ENCODE measurements around the gene BTF3L4. TPM values are rescaled to one million over a fixed set of nuclear protein-coding genes. Genes with fewer than 3 reads are reported as not detected.
A peak's percentile ranks its signal among the peaks of the same experiment; 100 is the strongest.
"Not testable (repeated sequence)": the region's sequence is repeated elsewhere in the genome, so short reads cannot be mapped to it uniquely, and the experiment has no call there.

The BTF3L4 gene
- total and polyA plus RNA-seq, 2 experiments from 2014 or later: 67.5 to 80.2 TPM

- no peak for TF ChIP-seq EZH2 (IDR thresholded peaks at IDR 0.05; ENCODE audit: borderline replicate concordance)
- TF ChIP-seq CTCF (IDR thresholded peaks at IDR 0.05; ENCODE audit: poor library complexity): no peak
- TF ChIP-seq EZH2phosphoT487 (IDR thresholded peaks at IDR 0.05; ENCODE audit: low read depth, severe bottlenecking, unreplicated experiment): no peak
- no peak overlapping the region for H3K27ac ChIP-seq
- WGBS (ENCODE audit: low lambda C conversion rate, missing lambda C conversion rate): 95% methylated on average over 4 of the region's 4 CpGs
- no peaks in the 10 kb centered on the region for H3K27me3 ChIP-seq
- H2AFZ ChIP-seq: no peak overlapping the region
- H3K79me2 ChIP-seq: peaks cover 78% of the 10 kb centered on the region
- H3K4me1 ChIP-seq (ENCODE audit: insufficient read depth): no peaks in the 10 kb centered on the region
- no peak for DNase-seq (ENCODE audit: low spot score)
- no peaks in the 10 kb centered on the region for H3K9me2 ChIP-seq (replicated peaks; ENCODE audit: insufficient read depth)
- no peak overlapping the region for H3K4me2 ChIP-seq
- no peaks in the 10 kb centered on the region for H3K9me3 ChIP-seq (ENCODE audit: low read depth)
- H3K36me3 ChIP-seq (replicated peaks; ENCODE audit: insufficient read depth, low read depth): no peaks in the 10 kb centered on the region
- H3K4me3 ChIP-seq: no peak overlapping the region
- peaks cover 20% of the 10 kb centered on the region for H4K20me1 ChIP-seq (ENCODE audit: insufficient read depth, poor library complexity, severe bottlenecking)
Observed at GRCh38 chr1:52070704-52071103, 14.6 kb downstream of the BTF3L4 start.

GRCh38 chr1:52072291-52072690, 16.2 kb downstream of the BTF3L4 start:
- TF ChIP-seq EZH2phosphoT487 (IDR thresholded peaks at IDR 0.05; ENCODE audit: low read depth, severe bottlenecking, unreplicated experiment) (no peak), CTCF (IDR thresholded peaks at IDR 0.05; ENCODE audit: poor library complexity) (no peak), EZH2 (IDR thresholded peaks at IDR 0.05; ENCODE audit: borderline replicate concordance) (no peak)
- H3K4me2 ChIP-seq: no peak overlapping the region
- H2AFZ ChIP-seq: no peak overlapping the region
- H3K27me3 ChIP-seq: no peaks in the 10 kb centered on the region
- 83% methylated on average over 6 of the region's 6 CpGs for WGBS (ENCODE audit: low lambda C conversion rate, missing lambda C conversion rate)
- DNase-seq (ENCODE audit: low spot score): no peak
- no peaks in the 10 kb centered on the region for H3K4me1 ChIP-seq (ENCODE audit: insufficient read depth)
- no peaks in the 10 kb centered on the region for H3K9me3 ChIP-seq (ENCODE audit: low read depth)
- no peaks in the 10 kb centered on the region for H3K36me3 ChIP-seq (replicated peaks; ENCODE audit: insufficient read depth, low read depth)
- no peak overlapping the region for H3K4me3 ChIP-seq
- peaks cover 82% of the 10 kb centered on the region for H3K79me2 ChIP-seq
- H4K20me1 ChIP-seq (ENCODE audit: insufficient read depth, poor library complexity, severe bottlenecking): peaks cover 16% of the 10 kb centered on the region
- H3K9me2 ChIP-seq (replicated peaks; ENCODE audit: insufficient read depth): no peaks in the 10 kb centered on the region
- H3K27ac ChIP-seq: no peak overlapping the region

GRCh38 chr1:52077277-52077676, 21.2 kb downstream of the BTF3L4 start:
- H3K9me3 ChIP-seq (ENCODE audit: low read depth); H2AFZ ChIP-seq; H4K20me1 ChIP-seq (ENCODE audit: insufficient read depth, poor library complexity, severe bottlenecking); H3K27me3 ChIP-seq; H3K9me2 ChIP-seq (replicated peaks; ENCODE audit: insufficient read depth); H3K4me3 ChIP-seq; H3K36me3 ChIP-seq (replicated peaks; ENCODE audit: insufficient read depth, low read depth); DNase-seq (ENCODE audit: low spot score); H3K4me1 ChIP-seq (ENCODE audit: insufficient read depth); H3K4me2 ChIP-seq; H3K27ac ChIP-seq: not testable (repeated sequence)
- WGBS (ENCODE audit: low lambda C conversion rate, missing lambda C conversion rate): 98% methylated on average over 6 of the region's 6 CpGs
- peaks cover 64% of the 10 kb centered on the region for H3K79me2 ChIP-seq

- H3K4me2 ChIP-seq: peak overlapping the region; percentile 49
- DNase-seq (ENCODE audit: low spot score): peak; percentile 21
- no peak overlapping the region for H3K27ac ChIP-seq
- H3K27me3 ChIP-seq: no peaks in the 10 kb centered on the region
- no peak overlapping the region for H2AFZ ChIP-seq
- H3K9me3 ChIP-seq (ENCODE audit: low read depth): no peaks in the 10 kb centered on the region
- no peaks in the 10 kb centered on the region for H3K36me3 ChIP-seq (replicated peaks; ENCODE audit: insufficient read depth, low read depth)
- peaks cover 57% of the 10 kb centered on the region for H3K79me2 ChIP-seq
- no peaks in the 10 kb centered on the region for H3K9me2 ChIP-seq (replicated peaks; ENCODE audit: insufficient read depth)
- TF ChIP-seq CTCF (IDR thresholded peaks at IDR 0.05; ENCODE audit: poor library complexity) (no peak), EZH2phosphoT487 (IDR thresholded peaks at IDR 0.05; ENCODE audit: low read depth, severe bottlenecking, unreplicated experiment) (no peak), EZH2 (IDR thresholded peaks at IDR 0.05; ENCODE audit: borderline replicate concordance) (no peak)
- no peaks in the 10 kb centered on the region for H4K20me1 ChIP-seq (ENCODE audit: insufficient read depth, poor library complexity, severe bottlenecking)
- H3K4me1 ChIP-seq (ENCODE audit: insufficient read depth): no peaks in the 10 kb centered on the region
- WGBS (ENCODE audit: low lambda C conversion rate, missing lambda C conversion rate): 57% methylated on average over 3 of the region's 3 CpGs
- no peak overlapping the region for H3K4me3 ChIP-seq
Observed at GRCh38 chr1:52080014-52080415, 23.9 kb downstream of the BTF3L4 start.

GRCh38 chr1:52087892-52088291, 31.8 kb downstream of the BTF3L4 start:
- not testable (repeated sequence) for H3K36me3 ChIP-seq (replicated peaks; ENCODE audit: insufficient read depth, low read depth); H3K4me1 ChIP-seq (ENCODE audit: insufficient read depth)

GRCh38 chr1:52094300-52094699, 38.2 kb downstream of the BTF3L4 start:
- H3K4me2 ChIP-seq; H3K36me3 ChIP-seq (replicated peaks; ENCODE audit: insufficient read depth, low read depth); H3K79me2 ChIP-seq; H3K4me1 ChIP-seq (ENCODE audit: insufficient read depth); H3K27ac ChIP-seq; H3K9me2 ChIP-seq (replicated peaks; ENCODE audit: insufficient read depth); H4K20me1 ChIP-seq (ENCODE audit: insufficient read depth, poor library complexity, severe bottlenecking); H3K27me3 ChIP-seq; H2AFZ ChIP-seq; H3K9me3 ChIP-seq (ENCODE audit: low read depth); H3K4me3 ChIP-seq; DNase-seq (ENCODE audit: low spot score): not testable (repeated sequence)
- 91% methylated on average over 7 of the region's 7 CpGs for WGBS (ENCODE audit: low lambda C conversion rate, missing lambda C conversion rate)

More at GRCh38 chr1:52087892-52088291, 31.8 kb downstream of the BTF3L4 start:
- not testable (repeated sequence) for H4K20me1 ChIP-seq (ENCODE audit: insufficient read depth, poor library complexity, severe bottlenecking); DNase-seq (ENCODE audit: low spot score); H3K9me2 ChIP-seq (replicated peaks; ENCODE audit: insufficient read depth); H3K27me3 ChIP-seq; H3K9me3 ChIP-seq (ENCODE audit: low read depth); H3K27ac ChIP-seq; H2AFZ ChIP-seq; H3K4me2 ChIP-seq; H3K4me3 ChIP-seq
- H3K79me2 ChIP-seq: peaks cover 14% of the 10 kb centered on the region

Data from hepatocyte (in vitro differentiated cells).